K562 (cell line): Measurements from ENCODE around the gene POC1B. TPM values are rescaled to one million over a fixed set of nuclear protein-coding genes. Genes with fewer than 3 reads are reported as not detected.

Source experiments
- BCL6 ChIP-seq: fragments of 250-450 bp; sonication (Bioruptor Pico); IDR thresholded peaks from 2 replicates; pipeline ENCODE4 v1.4.0; 2020
- E2F4 ChIP-seq: sonication (generic); formaldehyde crosslinking; IDR thresholded peaks from 2 replicates; pipeline ENCODE4 v1.8.0; 2022; ENCODE audit warnings: mild to moderate bottlenecking, low read depth, missing genetic modification reagents
- GTF2E2 ChIP-seq: fragments of 200-800 bp; sonication (Bioruptor generic); IDR thresholded peaks from 2 replicates; pipeline ENCODE4 v1.6.1; 2016; ENCODE audit warnings: missing genetic modification characterization, missing compliant biosample characterization
- HIVEP1 ChIP-seq: fragments of 250-450 bp; sonication (Bioruptor Pico); IDR thresholded peaks from 2 replicates; pipeline ENCODE4 v1.4.0; 2020; ENCODE audit warnings: mild to moderate bottlenecking
- NR2C2 ChIP-seq, 2 experiments: fragments of 200-800 bp in 1 of 2; sonication (Bioruptor generic) in 1 of 2; sonication (generic) in 1 of 2; formaldehyde crosslinking in 1 of 2; IDR thresholded peaks; 2 replicates each; pipeline versions ENCODE4 v1.6.1 to v1.8.0; 2016 to 2022; ENCODE audit warnings: mild to moderate bottlenecking in 1 of 2, missing compliant biosample characterization in 1 of 2, missing genetic modification characterization in 1 of 2, missing genetic modification reagents in 1 of 2
- PML ChIP-seq: IDR thresholded peaks from 2 replicates; pipeline ENCODE4 v1.6.1; 2012; ENCODE audit warnings: low read length, inconsistent platforms
- ZBTB5 ChIP-seq: fragments of 450-650 bp; IDR thresholded peaks from 2 replicates; pipeline ENCODE4 v1.6.1; 2017; ENCODE audit warnings: antibody characterized with exemption
- ZKSCAN1 ChIP-seq: fragments of 150-350 bp; IDR thresholded peaks from 2 replicates; pipeline ENCODE4 v1.6.1; 2016; ENCODE audit warnings: low read depth, low read length
- ZNF121 ChIP-seq: sonication (generic); formaldehyde crosslinking; conservative IDR thresholded peaks from 2 replicates; pipeline ENCODE4 v1.8.0; 2022; ENCODE audit warnings: missing genetic modification reagents
- ZSCAN29 ChIP-seq: fragments of 450-650 bp; IDR thresholded peaks from 2 replicates; pipeline ENCODE4 v1.6.1; 2017
- polyA plus RNA-seq, 8 experiments: library from polyadenylated mRNA; depleted of rRNA in 4 of 8; stranded (reverse) in 5 of 8; unstranded in 3 of 8; fragments of >200 nt; fragmentation: Nextera tagmentation in 2 of 8; fragmentation: Illumina TruSeq in 1 of 8; extraction: Ambion mirVana in 2 of 8; extraction: Trizol in 1 of 8; gene quantifications; 2 replicates each; pipeline versions ENCODE4 v1.2.1 to v1.2.3, GENCODE V29; 2011 to 2014; ENCODE audit warnings: inconsistent platforms in 1 of 8, missing spikeins in 1 of 8
- total RNA-seq, 7 experiments: library from RNA; depleted of rRNA in 6 of 7; stranded (reverse); fragments of >200 nt in 6 of 7; fragmentation: Illumina TruSeq in 2 of 7; extraction: Trizol in 2 of 7; gene quantifications; 2 replicates each; pipeline versions ENCODE4 v1.2.1 to v1.2.3, GENCODE V29; 2011 to 2021; ENCODE audit warnings: low replicate concordance in 1 of 7
- TF ChIP-seq, protein P1 (sequence below): IDR thresholded peaks from 3 replicates; pipeline ENCODE4 v1.6.1; 2011; ENCODE audit warnings: borderline replicate concordance, mild to moderate bottlenecking, moderate library complexity; ENCODE audit not compliant: insufficient read length; ENCODE audit errors: extremely low read depth
- TF ChIP-seq, protein P2 (sequence below), 2 experiments: fragments of 150-350 bp in 1 of 2; IDR thresholded peaks; 2 replicates each; pipeline ENCODE4 v1.6.1; 2012 to 2016; ENCODE audit warnings: low read depth in 2 of 2, low read length in 2 of 2, mild to moderate bottlenecking in 1 of 2, moderate library complexity in 1 of 2

Gene POC1B
- total and polyA plus RNA-seq, 9 of the 15 experiments (the other 6 are each of a cell fraction or from before 2014, with no cell fraction given) = 4.5 to 16.1 (median 10.4) TPM

DNA sequence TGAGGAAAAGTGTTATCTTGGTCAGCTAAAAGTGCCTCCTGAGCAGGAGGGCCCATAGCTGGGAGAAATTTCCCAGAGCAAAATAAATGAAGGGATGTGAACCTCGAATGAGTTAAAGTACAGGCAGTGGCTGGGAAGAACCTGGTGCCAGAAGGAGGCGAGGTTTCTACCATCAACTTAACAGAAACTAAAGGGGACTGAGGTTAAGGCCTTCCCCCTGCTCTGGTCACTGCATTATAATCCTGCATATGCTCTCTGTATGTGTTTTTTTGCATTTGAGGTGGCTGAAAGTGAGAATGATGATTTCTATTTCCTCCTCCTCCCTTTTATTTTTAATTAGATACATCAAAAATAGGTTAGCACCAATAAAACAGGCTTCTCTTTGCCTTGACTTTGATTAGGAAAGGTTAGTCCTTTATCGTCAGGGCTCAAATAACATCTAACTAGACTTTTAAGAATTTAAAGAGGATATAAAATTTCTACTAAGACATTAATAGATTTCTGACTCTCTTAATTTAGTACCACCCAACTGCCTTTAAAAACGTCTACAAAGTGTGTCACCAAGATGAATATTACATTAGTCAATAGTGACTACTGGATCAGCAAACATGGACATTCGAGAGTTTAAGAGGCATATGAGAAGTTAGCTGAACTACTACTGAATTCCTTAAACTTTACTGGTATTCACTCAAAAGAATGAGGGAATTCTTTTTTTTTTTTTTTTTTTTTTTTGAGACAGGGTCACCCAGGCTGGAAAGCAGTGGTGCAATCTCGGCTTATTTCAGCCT, 50.5 kb downstream of the POC1B start (continued):
- TF ChIP-seq, protein P1, sequence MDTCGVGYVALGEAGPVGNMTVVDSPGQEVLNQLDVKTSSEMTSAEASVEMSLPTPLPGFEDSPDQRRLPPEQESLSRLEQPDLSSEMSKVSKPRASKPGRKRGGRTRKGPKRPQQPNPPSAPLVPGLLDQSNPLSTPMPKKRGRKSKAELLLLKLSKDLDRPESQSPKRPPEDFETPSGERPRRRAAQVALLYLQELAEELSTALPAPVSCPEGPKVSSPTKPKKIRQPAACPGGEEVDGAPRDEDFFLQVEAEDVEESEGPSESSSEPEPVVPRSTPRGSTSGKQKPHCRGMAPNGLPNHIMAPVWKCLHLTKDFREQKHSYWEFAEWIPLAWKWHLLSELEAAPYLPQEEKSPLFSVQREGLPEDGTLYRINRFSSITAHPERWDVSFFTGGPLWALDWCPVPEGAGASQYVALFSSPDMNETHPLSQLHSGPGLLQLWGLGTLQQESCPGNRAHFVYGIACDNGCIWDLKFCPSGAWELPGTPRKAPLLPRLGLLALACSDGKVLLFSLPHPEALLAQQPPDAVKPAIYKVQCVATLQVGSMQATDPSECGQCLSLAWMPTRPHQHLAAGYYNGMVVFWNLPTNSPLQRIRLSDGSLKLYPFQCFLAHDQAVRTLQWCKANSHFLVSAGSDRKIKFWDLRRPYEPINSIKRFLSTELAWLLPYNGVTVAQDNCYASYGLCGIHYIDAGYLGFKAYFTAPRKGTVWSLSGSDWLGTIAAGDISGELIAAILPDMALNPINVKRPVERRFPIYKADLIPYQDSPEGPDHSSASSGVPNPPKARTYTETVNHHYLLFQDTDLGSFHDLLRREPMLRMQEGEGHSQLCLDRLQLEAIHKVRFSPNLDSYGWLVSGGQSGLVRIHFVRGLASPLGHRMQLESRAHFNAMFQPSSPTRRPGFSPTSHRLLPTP = no peak
- TF ChIP-seq ZSCAN29 = no peak
- TF ChIP-seq, protein P2, sequence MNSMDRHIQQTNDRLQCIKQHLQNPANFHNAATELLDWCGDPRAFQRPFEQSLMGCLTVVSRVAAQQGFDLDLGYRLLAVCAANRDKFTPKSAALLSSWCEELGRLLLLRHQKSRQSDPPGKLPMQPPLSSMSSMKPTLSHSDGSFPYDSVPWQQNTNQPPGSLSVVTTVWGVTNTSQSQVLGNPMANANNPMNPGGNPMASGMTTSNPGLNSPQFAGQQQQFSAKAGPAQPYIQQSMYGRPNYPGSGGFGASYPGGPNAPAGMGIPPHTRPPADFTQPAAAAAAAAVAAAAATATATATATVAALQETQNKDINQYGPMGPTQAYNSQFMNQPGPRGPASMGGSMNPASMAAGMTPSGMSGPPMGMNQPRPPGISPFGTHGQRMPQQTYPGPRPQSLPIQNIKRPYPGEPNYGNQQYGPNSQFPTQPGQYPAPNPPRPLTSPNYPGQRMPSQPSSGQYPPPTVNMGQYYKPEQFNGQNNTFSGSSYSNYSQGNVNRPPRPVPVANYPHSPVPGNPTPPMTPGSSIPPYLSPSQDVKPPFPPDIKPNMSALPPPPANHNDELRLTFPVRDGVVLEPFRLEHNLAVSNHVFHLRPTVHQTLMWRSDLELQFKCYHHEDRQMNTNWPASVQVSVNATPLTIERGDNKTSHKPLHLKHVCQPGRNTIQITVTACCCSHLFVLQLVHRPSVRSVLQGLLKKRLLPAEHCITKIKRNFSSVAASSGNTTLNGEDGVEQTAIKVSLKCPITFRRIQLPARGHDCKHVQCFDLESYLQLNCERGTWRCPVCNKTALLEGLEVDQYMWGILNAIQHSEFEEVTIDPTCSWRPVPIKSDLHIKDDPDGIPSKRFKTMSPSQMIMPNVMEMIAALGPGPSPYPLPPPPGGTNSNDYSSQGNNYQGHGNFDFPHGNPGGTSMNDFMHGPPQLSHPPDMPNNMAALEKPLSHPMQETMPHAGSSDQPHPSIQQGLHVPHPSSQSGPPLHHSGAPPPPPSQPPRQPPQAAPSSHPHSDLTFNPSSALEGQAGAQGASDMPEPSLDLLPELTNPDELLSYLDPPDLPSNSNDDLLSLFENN (IDR thresholded peaks at IDR 0.05; ENCODE audit: low read depth in 2 of 2, low read length in 2 of 2) = no peak
- TF ChIP-seq BCL6 (CRISPR knock-in tag) = no peak
- no peak for TF ChIP-seq ZNF121
- TF ChIP-seq GTF2E2 (tag) = no peak
- no peak for TF ChIP-seq NR2C2 (CRISPR knock-in tag; IDR thresholded peaks at IDR 0.05)
- TF ChIP-seq NR2C2 (tag; IDR thresholded peaks at IDR 0.05) = no peak
- TF ChIP-seq PML = no peak
- no peak for TF ChIP-seq HIVEP1 (CRISPR knock-in tag)
- no peak for TF ChIP-seq ZBTB5
- no peak for TF ChIP-seq ZKSCAN1
- no peak for TF ChIP-seq E2F4 (CRISPR knock-in tag)
